ENCODE measurements around the gene GCG. TPM values are rescaled to one million over a fixed set of nuclear protein-coding genes. Genes with fewer than 3 reads are reported as not detected.

Gene GCG
- total and polyA plus RNA-seq, 2 of the 8 experiments (the other 6 are each of a cell fraction or from before 2014, with no cell fraction given) = not detected

DNA sequence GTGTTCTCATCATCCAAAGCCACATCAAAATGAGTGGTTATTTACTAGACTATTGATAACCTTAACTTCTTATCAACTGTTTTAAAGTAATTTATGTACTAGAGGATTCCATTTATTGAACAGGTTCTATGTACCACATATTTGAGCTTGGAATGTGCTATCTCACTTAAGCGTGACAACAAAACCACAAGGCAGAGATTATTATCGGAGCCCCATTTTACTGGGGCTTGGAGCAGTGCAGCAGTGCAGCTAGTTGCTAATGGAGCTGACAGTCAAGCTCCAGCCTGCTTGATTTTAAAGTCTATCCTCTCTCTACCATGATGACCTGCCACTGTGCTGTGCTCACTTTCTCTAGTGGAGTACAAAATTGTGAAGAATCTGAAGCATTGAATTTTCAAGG is 24.6 kb downstream of the GCG start:
- FAIRE-seq = no peak
- Histone ChIP-seq H3K9ac (replicated peaks in 1 of 4; ENCODE audit: extremely low read depth in 1 of 4, low read depth in 3 of 4, low read length in 3 of 4) (no peak overlapping the region), H3K4me1 (replicated peaks in 1 of 4; ENCODE audit: control insufficient read depth in 3 of 4, insufficient read depth in 4 of 4, low read length in 3 of 4) (no peaks in the 10 kb centered on the region), H2AK5ac (ENCODE audit: low read depth, low read length) (no peak overlapping the region), H3K23ac (ENCODE audit: insufficient read length) (no peak overlapping the region), H4K91ac (replicated peaks; ENCODE audit: insufficient read length, low read length) (no peak overlapping the region), H3K4me2 (ENCODE audit: insufficient read depth in 1 of 2, low read depth in 2 of 2, low read length in 2 of 2) (no peak overlapping the region), H2BK15ac (ENCODE audit: low read length) (no peak overlapping the region), H3K18ac (ENCODE audit: extremely low read depth, low read length) (no peak overlapping the region), H2BK5ac (ENCODE audit: low read depth, low read length) (no peak overlapping the region), H2AFZ (ENCODE audit: low read length) (no peak overlapping the region), H2BK120ac (replicated peaks; ENCODE audit: low read depth, low read length) (no peak overlapping the region), H3K36me3 (ENCODE audit: control insufficient read depth in 2 of 4, insufficient read depth in 4 of 4, low read length in 3 of 4) (no peaks in the 10 kb centered on the region), H4K20me1 (replicated peaks in 1 of 2; ENCODE audit: control insufficient read depth in 1 of 2, insufficient read depth in 2 of 2, low read length in 2 of 2) (no peaks in the 10 kb centered on the region), H3K79me1 (ENCODE audit: low read depth, low read length) (no peaks in the 10 kb centered on the region), H3K27ac (ENCODE audit: low read depth, low read length) (no peak overlapping the region), H2BK12ac (ENCODE audit: low read depth, low read length) (no peak overlapping the region), H3K4ac (replicated peaks; ENCODE audit: insufficient read length, low read depth, low read length) (no peak overlapping the region), H3K56ac (replicated peaks; ENCODE audit: insufficient read length, low read depth, low read length) (no peak overlapping the region), H4K5ac (ENCODE audit: insufficient read length, low read depth, low read length) (no peak overlapping the region), H3K23me2 (ENCODE audit: low read depth, low read length) (no peaks in the 10 kb centered on the region), H2BK20ac (ENCODE audit: low read length) (no peak overlapping the region), H3K79me2 (ENCODE audit: control insufficient read depth in 1 of 2, insufficient read depth in 2 of 2, low read length in 2 of 2) (no peaks in the 10 kb centered on the region), H3K4me3 (ENCODE audit: extremely low read depth in 1 of 4, insufficient read depth in 2 of 4, low read depth in 3 of 4, low read length in 4 of 4) (no peak overlapping the region), H3K27me3 (replicated peaks in 1 of 4; ENCODE audit: control insufficient read depth in 3 of 4, extremely low read depth in 1 of 4, insufficient read depth in 3 of 4, low read length in 3 of 4) (no peaks in the 10 kb centered on the region), H4K8ac (ENCODE audit: extremely low read depth, insufficient read depth, low read length) (no peak overlapping the region), H3K14ac (ENCODE audit: insufficient read length) (no peak overlapping the region), H3K9me3 (ENCODE audit: insufficient read depth in 2 of 2, low read depth in 1 of 2, low read length in 1 of 2) (no peaks in the 10 kb centered on the region)
- no peak for DNase-seq (ENCODE audit: low read depth in 1 of 2, low spot score in 2 of 2)
- POLR2A ChIA-PET (ENCODE audit: partially characterized antibody) = no interaction called here
- no peak for TF ChIP-seq KDM4A (IDR thresholded peaks at IDR 0.05; ENCODE audit: low read depth, low read length, severe bottlenecking)
- CTCF ChIA-PET (ENCODE audit: partially characterized antibody) = interaction anchor here (0.5 to 4.6 kb wide), 10 partner anchors 17 to 540 kb away, joined by 3 to 27 read pairs (median 5); partner anchors contain the start of gene GCG
- 94% methylated on average over 2 of the region's 2 CpGs; no CpG with 5 or more reads in 1 of the 2 experiments for WGBS, 2 experiments (ENCODE audit: extremely low coverage in 1 of 2, insufficient coverage in 1 of 2, insufficient read length in 1 of 2, insufficient replicate concordance in 2 of 2, low coverage in 1 of 2, low lambda C conversion rate in 2 of 2, missing lambda C conversion rate in 1 of 2)

Measured in H1 (cell line).